WTC11 (cell line): Measurements from ENCODE around the gene SVOP.

ENCODE experiments used
- ETV6 ChIP-seq: sonication (generic); formaldehyde crosslinking; IDR thresholded peaks from 2 replicates; pipeline ENCODE4 v1.8.1; 2022; ENCODE audit warnings: mild to moderate bottlenecking, missing genetic modification reagents
- TEAD4 ChIP-seq: sonication (generic); formaldehyde crosslinking; IDR thresholded peaks from 2 replicates; pipeline ENCODE4 v1.8.0; 2022; ENCODE audit warnings: mild to moderate bottlenecking, missing genetic modification reagents

- TF ChIP-seq TEAD4 (CRISPR knock-in tag) (no peak), ETV6 (no peak)
Observed at GRCh38 chr12:108928695-108929094, 92.2 kb downstream of the SVOP start.
